Measurements from ENCODE around the gene TRPM3. TPM values are rescaled to one million over a fixed set of nuclear protein-coding genes. Genes with fewer than 3 reads are reported as not detected.

Gene TRPM3
- total and polyA plus RNA-seq, 9 of the 15 experiments (the other 6 are each of a cell fraction or from before 2014, with no cell fraction given) = 0.04 TPM; not detected in 8

DNA sequence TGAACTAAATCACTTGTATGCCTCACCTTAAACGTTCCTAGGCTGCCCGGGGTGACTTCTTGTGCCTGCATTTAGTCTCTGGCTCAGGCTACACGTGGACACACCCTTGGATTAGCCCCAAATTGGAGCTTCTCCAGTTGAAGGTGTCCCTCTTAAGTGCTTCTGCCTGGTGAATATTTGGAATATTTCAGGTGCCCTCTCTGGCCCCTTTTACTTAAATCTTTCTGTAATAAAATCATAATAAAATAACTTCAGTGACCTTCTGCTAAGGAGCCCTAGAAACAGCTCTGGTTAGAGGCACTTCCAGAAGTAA is 632.7 kb downstream of the TRPM3 start:
- Histone ChIP-seq H3K79me2 (ENCODE audit: control insufficient read depth, insufficient read depth, low read length) (no peaks in the 10 kb centered on the region), H3K9me1 (ENCODE audit: control insufficient read depth, insufficient read depth, low read length) (no peaks in the 10 kb centered on the region), H3K27ac (ENCODE audit: extremely low read depth, low read depth, low read length) (no peak overlapping the region), H3K4me1 (replicated peaks in 1 of 2; ENCODE audit: control insufficient read depth in 2 of 2, insufficient read depth in 2 of 2, low read length in 2 of 2) (peaks cover 10 to 37% of the 10 kb centered on the region in 2 experiments; a peak in 3 of 5 replicates), H3K9me3 (replicated peaks; ENCODE audit: control insufficient read depth, insufficient read depth, low read depth, low read length) (no peaks in the 10 kb centered on the region), H4K20me1 (replicated peaks; ENCODE audit: control insufficient read depth, insufficient read depth, low read length) (no peaks in the 10 kb centered on the region), H3K4me2 (ENCODE audit: insufficient read depth, low read length) (no peak overlapping the region), H3K4me3 (no peak overlapping the region), H3K36me3 (ENCODE audit: control insufficient read depth, insufficient read depth, low read length) (no peaks in the 10 kb centered on the region), H3K27me3 (ENCODE audit: control insufficient read depth in 2 of 2, insufficient read depth in 2 of 2, low read length in 2 of 2) (no peaks in the 10 kb centered on the region), H3K9ac (ENCODE audit: insufficient read depth in 1 of 2, low read depth in 2 of 2, low read length in 2 of 2) (peak overlapping the region in 1 of 2 experiments; percentile 54; a peak in 1 of 4 replicates), H2AFZ (ENCODE audit: low read depth, low read length) (peak overlapping the region; percentile 66; the same call in 1 of the 2 replicates)
- DNase-seq (ENCODE audit: extremely low read depth in 1 of 4, low spot score in 3 of 4) = peak in 1 of 4 experiments; percentile 15
- 0% methylated on average over 3 of the region's 3 CpGs for WGBS (ENCODE audit: insufficient coverage, low coverage, missing lambda C conversion rate)
- in situ Hi-C loops (cut with MboI) (no loop called here), intact Hi-C loops (cut with micrococcal nuclease) (loop anchor here (10.0 kb wide), 1 partner anchor 234 kb away; the partner anchor contains the start of gene SMC5)
- BruUV-seq (replicated peaks) = no TSS peak
- POLR2A ChIA-PET = interaction anchor here (0.7 to 0.9 kb wide), 2 partner anchors 9 to 13 kb away, joined by 3 to 4 read pairs; no protein-coding TSS in a partner anchor
- FAIRE-seq = no peak
- no peak for TF ChIP-seq SPI1 (IDR thresholded peaks at IDR 0.05; ENCODE audit: borderline replicate concordance, low read depth, low read length)
- TF ChIP-seq CXXC5 (CRISPR knock-in tag; IDR thresholded peaks at IDR 0.05) = no peak
- TF ChIP-seq, protein P1, sequence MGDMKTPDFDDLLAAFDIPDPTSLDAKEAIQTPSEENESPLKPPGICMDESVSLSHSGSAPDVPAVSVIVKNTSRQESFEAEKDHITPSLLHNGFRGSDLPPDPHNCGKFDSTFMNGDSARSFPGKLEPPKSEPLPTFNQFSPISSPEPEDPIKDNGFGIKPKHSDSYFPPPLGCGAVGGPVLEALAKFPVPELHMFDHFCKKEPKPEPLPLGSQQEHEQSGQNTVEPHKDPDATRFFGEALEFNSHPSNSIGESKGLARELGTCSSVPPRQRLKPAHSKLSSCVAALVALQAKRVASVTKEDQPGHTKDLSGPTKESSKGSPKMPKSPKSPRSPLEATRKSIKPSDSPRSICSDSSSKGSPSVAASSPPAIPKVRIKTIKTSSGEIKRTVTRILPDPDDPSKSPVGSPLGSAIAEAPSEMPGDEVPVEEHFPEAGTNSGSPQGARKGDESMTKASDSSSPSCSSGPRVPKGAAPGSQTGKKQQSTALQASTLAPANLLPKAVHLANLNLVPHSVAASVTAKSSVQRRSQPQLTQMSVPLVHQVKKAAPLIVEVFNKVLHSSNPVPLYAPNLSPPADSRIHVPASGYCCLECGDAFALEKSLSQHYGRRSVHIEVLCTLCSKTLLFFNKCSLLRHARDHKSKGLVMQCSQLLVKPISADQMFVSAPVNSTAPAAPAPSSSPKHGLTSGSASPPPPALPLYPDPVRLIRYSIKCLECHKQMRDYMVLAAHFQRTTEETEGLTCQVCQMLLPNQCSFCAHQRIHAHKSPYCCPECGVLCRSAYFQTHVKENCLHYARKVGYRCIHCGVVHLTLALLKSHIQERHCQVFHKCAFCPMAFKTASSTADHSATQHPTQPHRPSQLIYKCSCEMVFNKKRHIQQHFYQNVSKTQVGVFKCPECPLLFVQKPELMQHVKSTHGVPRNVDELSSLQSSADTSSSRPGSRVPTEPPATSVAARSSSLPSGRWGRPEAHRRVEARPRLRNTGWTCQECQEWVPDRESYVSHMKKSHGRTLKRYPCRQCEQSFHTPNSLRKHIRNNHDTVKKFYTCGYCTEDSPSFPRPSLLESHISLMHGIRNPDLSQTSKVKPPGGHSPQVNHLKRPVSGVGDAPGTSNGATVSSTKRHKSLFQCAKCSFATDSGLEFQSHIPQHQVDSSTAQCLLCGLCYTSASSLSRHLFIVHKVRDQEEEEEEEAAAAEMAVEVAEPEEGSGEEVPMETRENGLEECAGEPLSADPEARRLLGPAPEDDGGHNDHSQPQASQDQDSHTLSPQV (IDR thresholded peaks at IDR 0.05) = 0 out of 2 replicates have a peak, but pooled peaks have one; percentile 29
- TF ChIP-seq ZNF143 (CRISPR knock-in tag; IDR thresholded peaks at IDR 0.05) = no peak
- no peak for TF ChIP-seq MAFF (IDR thresholded peaks at IDR 0.05; ENCODE audit: low read length)
- TF ChIP-seq CTBP1 (IDR thresholded peaks at IDR 0.05; ENCODE audit: borderline replicate concordance) = no peak
- ATAC-seq = no peak
- CTCF ChIA-PET (ENCODE audit: low intra/inter-chr PET ratio) = no interaction called here

All from K562 (cell line).